ACC112 (cell line): ENCODE measurements around the gene BRD7.

Source experiments
- H2AFZ ChIP-seq: fragments of 200-600 bp; sonication (generic); one replicate; pipeline ENCODE4 v1.6.0; 2017; ENCODE audit warnings: antibody characterized with exemption, low read length; ENCODE audit not compliant: unreplicated experiment
- H3K27ac ChIP-seq: fragments of 200-600 bp; sonication (generic); 2 replicates; pipeline ENCODE4 v1.5.1; 2014; ENCODE audit warnings: low read depth, mild to moderate bottlenecking, antibody characterized with exemption, low read length, moderate library complexity
- H3K27me3 ChIP-seq: fragments of 200-600 bp; sonication (generic); 2 replicates; pipeline ENCODE4 v1.6.1; 2014; ENCODE audit warnings: mild to moderate bottlenecking, antibody characterized with exemption, low read length, moderate library complexity, mixed read lengths; ENCODE audit not compliant: insufficient read depth
- H3K36me3 ChIP-seq: fragments of 200-600 bp; sonication (generic); 2 replicates; pipeline ENCODE4 v1.6.1; 2016; ENCODE audit warnings: mild to moderate bottlenecking, antibody characterized with exemption, low read length, moderate library complexity, mixed read lengths; ENCODE audit not compliant: insufficient read depth
- H3K4me1 ChIP-seq: fragments of 200-600 bp; sonication (generic); one replicate; pipeline ENCODE4 v1.6.1; 2016; ENCODE audit warnings: low read length, mixed read lengths; ENCODE audit not compliant: insufficient read depth, unreplicated experiment, control insufficient read depth
- H3K4me3 ChIP-seq: fragments of 200-600 bp; sonication (generic); 2 replicates; pipeline ENCODE4 v1.5.1; 2014; ENCODE audit warnings: mild to moderate bottlenecking, low read depth, low read length
- H3K79me2 ChIP-seq: fragments of 200-600 bp; sonication (generic); one replicate; pipeline ENCODE4 v1.6.0; 2016; ENCODE audit warnings: low read length; ENCODE audit not compliant: control insufficient read depth, unreplicated experiment, insufficient read depth

BRD7 gene

DNA sequence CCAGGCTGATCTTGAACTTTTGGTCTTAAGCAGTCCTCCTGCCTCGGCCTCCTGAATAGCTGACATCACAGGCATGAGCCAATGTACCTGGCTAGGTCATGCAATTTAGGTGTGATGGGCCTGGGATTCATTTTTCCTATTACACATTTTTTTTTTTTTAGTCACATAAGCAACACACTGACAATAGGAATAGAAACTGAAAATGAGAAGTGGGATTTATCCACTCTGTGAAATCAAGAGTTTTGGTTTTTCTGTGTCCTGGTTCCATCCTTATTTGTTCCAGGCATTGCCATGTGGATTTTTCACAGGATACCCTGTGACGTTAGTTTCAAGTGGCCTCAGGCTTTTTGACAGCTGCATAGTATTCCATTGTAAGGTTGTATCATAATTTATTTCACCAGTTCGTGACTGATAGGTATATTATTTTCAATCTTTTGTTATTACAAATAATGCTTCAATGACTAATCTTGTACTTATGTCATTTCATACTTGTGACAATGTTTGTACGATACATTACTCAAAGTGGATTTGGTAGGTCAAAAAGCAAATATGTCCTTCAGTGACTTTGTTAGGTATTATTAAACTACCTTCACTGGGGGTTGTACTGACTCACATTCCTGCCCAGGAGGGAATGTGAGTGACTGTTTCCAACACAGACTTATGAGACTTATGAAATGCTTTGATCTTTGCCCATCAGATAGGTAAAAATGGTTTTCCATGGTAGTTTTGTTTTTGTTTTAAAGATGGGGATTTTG, 91.8 kb downstream of the BRD7 start:
- peaks cover 6% of the 10 kb centered on the region; the same call in 1 of the 2 replicates for H3K36me3 ChIP-seq
- H3K4me3 ChIP-seq = no peak overlapping the region
- no peaks in the 10 kb centered on the region for H3K4me1 ChIP-seq
- no peaks in the 10 kb centered on the region for H3K27me3 ChIP-seq
- H2AFZ ChIP-seq = no peak overlapping the region
- H3K79me2 ChIP-seq = peaks cover 70% of the 10 kb centered on the region
- no peak overlapping the region for H3K27ac ChIP-seq

DNA sequence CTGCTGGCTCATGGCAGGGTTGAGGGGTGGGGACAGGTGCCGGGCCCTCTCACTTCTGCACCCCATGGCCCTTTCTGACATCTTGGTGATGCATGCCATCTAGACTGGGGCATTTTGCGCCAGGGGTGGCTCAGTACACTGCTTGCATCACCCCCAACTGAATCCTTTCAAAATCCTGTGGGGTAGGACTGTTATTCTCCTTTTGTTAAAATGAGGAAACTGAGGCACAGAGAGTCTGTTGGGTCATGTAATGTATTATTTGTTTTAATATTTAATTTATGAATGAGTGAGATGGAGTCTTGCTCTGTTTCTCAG, 92.5 kb downstream of the BRD7 start:
- H2AFZ ChIP-seq = no peak overlapping the region
- H3K79me2 ChIP-seq = peaks cover 72% of the 10 kb centered on the region
- peaks cover 6% of the 10 kb centered on the region; the same call in 1 of the 2 replicates for H3K36me3 ChIP-seq
- H3K4me3 ChIP-seq = no peak overlapping the region
- H3K27me3 ChIP-seq = no peaks in the 10 kb centered on the region
- H3K4me1 ChIP-seq = no peaks in the 10 kb centered on the region
- H3K27ac ChIP-seq = no peak overlapping the region

GRCh38 chr16:50275428-50276325, 93.1 kb downstream of the BRD7 start:
- no peaks in the 10 kb centered on the region for H3K27me3 ChIP-seq
- H3K79me2 ChIP-seq = peaks cover 66% of the 10 kb centered on the region
- H2AFZ ChIP-seq = no peak overlapping the region
- no peak overlapping the region for H3K27ac ChIP-seq
- no peak overlapping the region for H3K4me3 ChIP-seq
- H3K36me3 ChIP-seq = peaks cover 6% of the 10 kb centered on the region; the same call in 1 of the 2 replicates
- no peaks in the 10 kb centered on the region for H3K4me1 ChIP-seq

GRCh38 chr16:50275098-50275415, 93.7 kb downstream of the BRD7 start:
- no peak overlapping the region for H3K27ac ChIP-seq
- H3K4me1 ChIP-seq = no peaks in the 10 kb centered on the region

GRCh38 chr16:50274326-50275097, 94.3 kb downstream of the BRD7 start:
- H3K36me3 ChIP-seq = peaks cover 6% of the 10 kb centered on the region; the same call in 1 of the 2 replicates
- H3K4me1 ChIP-seq = no peaks in the 10 kb centered on the region
- peaks cover 68% of the 10 kb centered on the region for H3K79me2 ChIP-seq
- H3K27me3 ChIP-seq = no peaks in the 10 kb centered on the region
- H3K4me3 ChIP-seq = no peak overlapping the region
- H2AFZ ChIP-seq = no peak overlapping the region
- no peak overlapping the region for H3K27ac ChIP-seq

More at GRCh38 chr16:50275098-50275415, 93.7 kb downstream of the BRD7 start:
- H3K36me3 ChIP-seq = peaks cover 6% of the 10 kb centered on the region; the same call in 1 of the 2 replicates
- H2AFZ ChIP-seq = no peak overlapping the region
- peaks cover 67% of the 10 kb centered on the region for H3K79me2 ChIP-seq
- H3K4me3 ChIP-seq = no peak overlapping the region
- no peaks in the 10 kb centered on the region for H3K27me3 ChIP-seq

DNA sequence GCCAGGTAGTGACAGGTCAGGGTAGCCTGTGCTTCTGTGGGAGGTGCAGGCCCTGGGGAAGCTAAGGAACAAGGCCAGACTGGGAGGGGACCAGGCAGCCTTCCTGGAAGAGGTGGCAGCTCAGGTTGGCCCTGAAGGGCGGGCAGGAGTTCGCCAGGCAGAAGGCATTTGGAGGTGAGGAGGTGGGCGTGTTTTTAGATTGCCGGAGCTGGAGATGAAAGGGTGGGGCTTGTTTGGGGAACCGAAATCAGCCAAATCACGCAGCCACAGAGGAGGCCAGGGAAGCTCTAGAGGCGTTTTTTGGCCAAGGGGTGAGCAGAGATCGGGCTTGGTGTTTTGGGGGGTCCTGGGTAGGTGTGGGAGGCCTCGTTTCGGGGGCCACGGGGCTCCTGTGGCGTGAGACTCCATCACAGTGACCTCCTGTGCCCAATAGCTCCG, 94.9 kb downstream of the BRD7 start:
- Histone ChIP-seq H2AFZ (no peak overlapping the region), H3K4me3 (no peak overlapping the region), H3K27ac (no peak overlapping the region), H3K36me3 (peaks cover 6% of the 10 kb centered on the region; the same call in 1 of the 2 replicates), H3K79me2 (peaks cover 68% of the 10 kb centered on the region), H3K4me1 (no peaks in the 10 kb centered on the region), H3K27me3 (no peaks in the 10 kb centered on the region)

GRCh38 chr16:50273382-50273690, 95.5 kb downstream of the BRD7 start:
- peaks cover 66% of the 10 kb centered on the region for H3K79me2 ChIP-seq
- peaks cover 6% of the 10 kb centered on the region; the same call in 1 of the 2 replicates for H3K36me3 ChIP-seq
- H3K4me3 ChIP-seq = no peak overlapping the region
- H3K27ac ChIP-seq = no peak overlapping the region
- no peaks in the 10 kb centered on the region for H3K27me3 ChIP-seq
- no peak overlapping the region for H2AFZ ChIP-seq
- no peaks in the 10 kb centered on the region for H3K4me1 ChIP-seq

DNA sequence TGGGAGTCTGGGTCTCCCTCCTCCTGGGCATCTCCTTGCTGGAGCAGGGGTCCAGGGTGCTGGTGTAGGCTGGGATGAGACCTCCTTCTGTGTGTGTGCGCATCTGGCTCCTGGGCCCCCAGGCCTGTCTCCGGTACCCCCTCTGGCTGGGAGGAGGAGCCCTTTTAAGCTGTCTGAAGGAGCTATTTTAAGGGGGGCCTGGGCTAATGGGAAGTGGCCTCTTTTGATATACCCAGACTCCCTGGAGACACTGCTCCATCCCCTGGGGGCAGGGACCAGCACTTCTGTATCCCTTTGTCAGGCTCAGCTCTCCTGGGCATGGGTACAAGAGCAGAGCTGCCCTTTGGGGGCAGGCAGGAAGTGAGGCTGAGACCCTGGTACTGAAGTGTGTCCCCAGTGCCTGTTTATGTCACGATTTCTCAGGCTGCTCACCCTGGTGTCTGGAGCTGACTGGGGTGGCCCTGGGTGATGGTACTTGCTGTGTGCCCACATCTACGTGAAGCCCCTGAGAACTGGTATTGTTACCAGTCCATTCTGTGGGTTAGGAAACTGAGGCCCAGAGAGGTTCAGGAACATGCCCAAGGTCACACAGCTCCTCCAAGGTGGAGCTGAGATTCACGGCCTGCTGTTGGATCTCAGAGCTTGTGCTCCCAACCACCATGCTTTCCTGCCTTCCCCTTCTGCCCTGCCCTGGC, 96.0 kb downstream of the BRD7 start:
- H3K27me3 ChIP-seq = no peaks in the 10 kb centered on the region
- peaks cover 67% of the 10 kb centered on the region for H3K79me2 ChIP-seq
- H3K4me3 ChIP-seq = no peak overlapping the region
- H3K4me1 ChIP-seq = peaks cover under 1% of the 10 kb centered on the region
- no peak overlapping the region for H3K27ac ChIP-seq
- H3K36me3 ChIP-seq = peaks cover 6% of the 10 kb centered on the region; the same call in 1 of the 2 replicates
- no peak overlapping the region for H2AFZ ChIP-seq

GRCh38 chr16:50272111-50272571, 96.6 kb downstream of the BRD7 start:
- H2AFZ ChIP-seq = no peak overlapping the region
- no peak overlapping the region for H3K27ac ChIP-seq
- H3K4me3 ChIP-seq = no peak overlapping the region
- peaks cover 70% of the 10 kb centered on the region for H3K79me2 ChIP-seq
- H3K4me1 ChIP-seq = peaks cover 7% of the 10 kb centered on the region
- H3K36me3 ChIP-seq = peaks cover 6% of the 10 kb centered on the region; the same call in 1 of the 2 replicates
- no peaks in the 10 kb centered on the region for H3K27me3 ChIP-seq
